HG02571 (cell line): ENCODE measurements around the gene UBE2L3.
"Not testable (repeated sequence)": the region's sequence is repeated elsewhere in the genome, so short reads cannot be mapped to it uniquely, and the experiment has no call there.

Experiments used
- ATAC-seq: cut with Tn5 transposase; IDR thresholded peaks from one replicate; pipeline ENCODE4 v1.9.1; 2021; ENCODE audit warnings: mild to moderate bottlenecking, moderate library complexity; ENCODE audit not compliant: unreplicated experiment

UBE2L3 gene

DNA sequence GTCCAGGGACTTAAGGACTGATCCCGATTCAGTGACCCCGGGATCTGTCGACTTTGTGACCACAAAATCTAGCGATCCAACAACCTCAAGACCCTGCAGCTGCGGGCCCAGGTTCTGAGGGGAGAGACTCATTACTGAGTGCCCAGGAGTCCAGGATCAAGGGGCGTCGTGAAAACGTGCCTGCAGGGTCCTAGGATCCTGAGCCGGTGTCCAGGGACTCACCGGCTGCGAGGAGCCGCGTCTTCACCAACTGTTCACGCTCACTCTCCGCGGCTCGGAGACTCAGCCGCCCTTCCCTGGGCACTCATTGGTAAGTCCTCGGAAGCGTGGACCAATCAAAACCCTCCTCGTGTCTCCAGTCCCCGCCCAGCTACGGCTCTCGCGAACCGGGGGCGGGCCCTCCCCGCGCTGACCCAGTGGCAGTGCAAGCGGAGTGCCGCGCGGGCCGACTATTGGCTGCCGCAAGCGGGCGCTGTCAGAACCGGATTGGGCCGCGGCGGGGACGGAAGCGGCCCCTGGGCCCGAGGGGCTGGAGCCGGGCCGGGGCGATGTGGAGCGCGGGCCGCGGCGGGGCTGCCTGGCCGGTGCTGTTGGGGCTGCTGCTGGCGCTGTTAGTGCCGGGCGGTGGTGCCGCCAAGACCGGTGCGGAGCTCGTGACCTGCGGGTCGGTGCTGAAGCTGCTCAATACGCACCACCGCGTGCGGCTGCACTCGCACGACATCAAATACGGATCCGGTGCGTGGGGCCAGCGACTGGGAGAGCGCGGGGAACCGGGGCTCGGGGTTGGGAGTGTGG is 74.5 kb downstream of the UBE2L3 start, which contains the start of gene SDF2L1:
SDF2L1 (plus strand) TSS at position 514 of the 795 bp plus-strand sequence; CDS start at position 549, 35 bp downstream.
- ATAC-seq: peak; percentile 93

DNA sequence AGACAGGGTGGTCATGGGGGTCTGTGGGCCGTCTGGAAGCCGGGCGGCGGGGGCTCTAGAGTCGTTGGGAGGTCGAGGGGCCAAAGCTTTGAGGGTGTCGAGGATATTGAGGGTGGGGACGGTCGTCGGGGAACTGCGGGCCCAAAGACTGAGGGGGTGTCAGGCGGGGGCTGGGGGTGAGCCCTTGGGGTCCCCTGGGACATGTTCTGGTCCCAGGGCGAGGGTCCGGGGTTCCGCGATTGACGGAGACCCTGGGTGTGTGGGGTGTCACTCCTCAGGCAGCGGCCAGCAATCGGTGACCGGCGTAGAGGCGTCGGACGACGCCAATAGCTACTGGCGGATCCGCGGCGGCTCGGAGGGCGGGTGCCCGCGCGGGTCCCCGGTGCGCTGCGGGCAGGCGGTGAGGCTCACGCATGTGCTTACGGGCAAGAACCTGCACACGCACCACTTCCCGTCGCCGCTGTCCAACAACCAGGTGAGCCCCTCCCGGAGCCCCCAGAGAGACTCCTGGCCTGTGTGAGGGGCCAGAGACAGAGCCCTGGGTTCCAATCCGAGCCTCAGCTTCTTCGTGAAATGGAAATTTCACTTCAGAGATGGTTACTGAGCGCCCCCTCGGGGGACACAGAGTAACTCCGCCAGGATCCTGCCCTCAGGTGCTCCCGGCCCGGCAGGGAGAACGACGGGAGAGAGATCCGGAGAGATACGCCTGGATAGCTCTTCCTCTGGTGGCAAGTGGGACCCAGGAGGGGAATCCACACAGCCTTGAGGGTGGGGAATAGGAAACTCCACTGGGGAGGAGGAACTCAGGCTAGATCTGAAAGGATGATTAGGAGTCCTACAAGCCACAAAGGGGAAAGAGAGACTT is 75.3 kb downstream of the UBE2L3 start:
- no peak for ATAC-seq

DNA sequence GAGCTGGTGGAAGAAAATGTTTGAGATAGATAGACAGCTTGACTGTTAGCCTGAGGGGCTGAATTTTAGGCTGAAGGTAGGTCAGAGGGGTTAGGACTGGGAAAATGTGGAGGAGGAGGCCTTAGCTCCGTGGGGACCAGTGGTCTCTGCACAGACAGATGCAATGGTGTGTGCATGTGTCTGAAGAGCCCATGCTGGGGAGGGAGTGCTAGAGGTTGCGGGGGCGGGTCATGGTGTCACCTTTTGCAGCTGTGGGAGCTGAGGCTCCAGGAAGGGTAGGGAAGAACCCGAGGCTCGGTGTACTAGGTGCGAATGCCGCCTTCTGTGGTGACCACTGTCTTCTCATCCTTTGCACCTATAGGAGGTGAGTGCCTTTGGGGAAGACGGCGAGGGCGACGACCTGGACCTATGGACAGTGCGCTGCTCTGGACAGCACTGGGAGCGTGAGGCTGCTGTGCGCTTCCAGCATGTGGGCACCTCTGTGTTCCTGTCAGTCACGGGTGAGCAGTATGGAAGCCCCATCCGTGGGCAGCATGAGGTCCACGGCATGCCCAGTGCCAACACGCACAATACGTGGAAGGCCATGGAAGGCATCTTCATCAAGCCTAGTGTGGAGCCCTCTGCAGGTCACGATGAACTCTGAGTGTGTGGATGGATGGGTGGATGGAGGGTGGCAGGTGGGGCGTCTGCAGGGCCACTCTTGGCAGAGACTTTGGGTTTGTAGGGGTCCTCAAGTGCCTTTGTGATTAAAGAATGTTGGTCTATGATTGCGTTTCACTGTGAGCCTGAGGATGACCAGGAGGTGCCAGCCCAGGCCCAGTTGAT is 76.2 kb downstream of the UBE2L3 start:
- no peak for ATAC-seq

DNA sequence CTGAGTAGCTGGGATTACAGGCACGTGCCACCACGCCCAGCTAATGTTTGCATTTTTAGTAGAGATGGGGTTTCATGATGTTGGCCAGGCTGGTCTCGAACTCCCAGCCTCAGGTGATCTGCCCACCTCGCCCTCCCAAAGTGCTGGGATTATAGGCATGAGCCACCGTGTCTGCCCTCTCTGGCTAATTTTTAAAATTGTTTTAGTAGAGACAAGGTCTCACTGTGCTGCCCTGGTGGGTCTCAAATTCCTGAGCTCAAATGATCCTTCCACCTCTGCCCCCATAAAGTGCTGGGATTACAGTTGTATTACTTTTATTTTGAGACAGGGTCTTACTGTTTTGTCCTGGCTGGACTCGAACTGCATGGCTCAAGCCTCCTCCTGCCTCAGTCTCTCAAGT is 78.0 kb downstream of the UBE2L3 start:
- not testable (repeated sequence) for ATAC-seq

DNA sequence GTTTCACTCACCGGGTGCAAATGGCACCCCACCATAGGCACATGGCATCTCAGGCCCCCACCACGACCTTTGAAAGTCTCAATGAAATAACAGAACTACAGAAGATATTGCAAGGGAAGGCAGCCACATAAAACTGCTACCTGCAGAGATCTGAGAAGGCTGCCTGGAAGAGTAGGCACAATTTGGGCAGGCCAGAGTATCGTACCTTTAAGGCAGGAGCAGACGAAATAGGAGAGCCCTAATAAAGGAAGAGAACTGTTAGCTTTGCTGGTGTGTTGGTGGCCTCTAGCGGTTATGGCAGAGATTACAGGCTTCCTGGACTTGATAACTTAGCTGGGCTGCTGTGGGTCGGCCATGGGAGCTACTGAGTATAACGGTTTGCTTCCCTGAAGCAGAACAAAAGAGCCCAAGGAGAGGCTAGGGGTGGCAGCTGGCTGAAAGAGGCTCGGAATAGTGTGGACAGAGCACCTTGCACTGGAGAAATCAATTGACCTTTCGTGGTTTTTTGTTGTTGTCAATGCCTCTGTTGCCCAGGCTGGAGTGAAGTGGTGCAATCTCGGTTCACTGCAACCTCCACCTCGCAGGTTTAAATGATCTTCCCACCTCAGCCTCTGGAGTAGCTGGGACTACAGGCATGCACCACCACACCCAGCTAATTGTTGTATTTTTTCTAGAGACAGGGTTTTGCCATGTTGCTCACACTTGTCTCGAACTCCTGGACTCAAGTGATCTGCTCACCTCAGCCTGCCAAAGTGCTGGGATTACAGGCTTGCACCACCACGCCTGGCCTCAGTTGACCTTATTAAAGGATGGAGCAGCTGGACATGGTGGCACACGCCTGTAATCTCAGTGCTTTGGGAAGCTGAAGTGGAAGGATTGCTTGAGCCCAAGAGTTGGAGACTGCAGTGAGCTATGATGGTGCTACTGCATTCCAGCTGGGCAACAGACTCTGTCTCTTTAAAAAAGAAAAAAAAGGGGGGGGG is 79.4 kb downstream of the UBE2L3 start:
- ATAC-seq: no peak

DNA sequence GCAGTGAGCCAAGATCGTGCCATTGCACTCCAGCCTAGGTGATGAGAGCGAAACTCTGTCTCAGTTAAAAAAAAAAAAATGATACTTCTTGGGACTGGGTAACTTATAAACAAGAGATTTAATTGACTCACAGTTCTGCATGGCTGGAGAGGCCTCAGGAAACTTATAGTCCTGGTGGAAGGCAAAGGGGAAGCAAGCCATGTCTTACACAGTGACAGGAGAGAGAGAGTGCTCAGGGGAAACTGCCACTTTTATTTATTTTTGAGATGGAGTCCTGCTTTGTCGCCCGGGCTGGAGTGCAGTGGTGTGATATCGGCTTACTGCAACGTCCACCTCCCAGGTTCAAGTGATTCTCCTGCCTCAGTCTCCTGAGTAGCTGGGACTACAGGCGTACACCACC is 82.8 kb downstream of the UBE2L3 start:
- no peak for ATAC-seq

DNA sequence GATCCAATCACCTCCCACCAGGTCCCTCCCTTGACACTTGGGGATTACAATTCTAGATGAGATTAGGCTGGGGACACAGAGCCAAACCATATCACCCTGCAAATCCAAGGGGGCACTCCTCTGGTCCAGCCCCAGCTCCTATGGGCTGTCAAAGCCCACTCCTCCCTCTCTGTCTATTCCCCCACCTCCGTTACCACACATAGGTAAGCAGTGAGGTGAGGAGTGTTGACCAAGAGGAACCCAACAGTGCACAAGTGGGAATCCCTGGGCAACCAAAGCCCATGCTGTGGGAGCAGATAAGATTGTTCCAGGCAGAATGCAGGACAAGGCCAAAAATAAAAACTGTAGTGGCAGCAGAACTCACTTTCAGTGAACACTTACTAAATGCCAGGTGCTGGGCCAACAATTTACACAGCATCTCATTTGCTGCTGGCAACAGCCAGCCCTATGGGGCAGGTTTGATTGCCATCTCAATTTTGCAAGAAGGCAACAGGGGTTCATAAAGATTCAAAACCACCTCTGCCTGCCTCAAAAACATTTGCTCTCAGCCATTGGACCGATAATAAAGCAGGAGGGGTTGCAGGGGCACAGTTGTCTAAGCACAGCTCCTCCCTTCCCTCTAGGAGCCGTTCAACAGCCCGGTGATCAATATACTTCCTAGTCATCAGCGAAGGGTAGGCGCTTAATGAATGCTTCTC is 83.5 kb downstream of the UBE2L3 start:
- ATAC-seq: no peak

DNA sequence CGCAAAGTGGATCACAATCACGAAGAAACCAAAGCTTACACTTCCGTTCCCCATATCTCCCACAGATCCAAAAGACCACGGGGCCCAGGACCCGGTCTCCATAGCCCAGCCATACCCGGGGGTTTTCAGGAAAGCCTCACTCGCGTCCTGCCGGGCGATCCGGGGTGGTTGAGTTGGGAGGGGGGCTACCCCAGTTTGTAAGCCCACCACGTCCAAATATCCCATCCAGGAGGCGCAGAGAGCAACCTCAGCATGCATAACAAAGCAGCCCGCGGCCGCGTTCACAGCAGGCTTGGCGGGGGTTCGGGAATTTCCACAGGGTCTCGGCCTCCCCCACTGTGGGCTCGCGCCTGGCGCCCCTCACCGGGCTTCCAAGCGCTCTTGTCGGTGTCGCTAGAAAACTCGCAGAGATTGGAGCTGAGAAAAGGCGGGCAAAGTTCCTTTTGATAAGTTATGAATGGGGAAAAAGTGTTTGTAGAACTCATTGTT is 84.1 kb downstream of the UBE2L3 start:
- peak; percentile 23 for ATAC-seq

DNA sequence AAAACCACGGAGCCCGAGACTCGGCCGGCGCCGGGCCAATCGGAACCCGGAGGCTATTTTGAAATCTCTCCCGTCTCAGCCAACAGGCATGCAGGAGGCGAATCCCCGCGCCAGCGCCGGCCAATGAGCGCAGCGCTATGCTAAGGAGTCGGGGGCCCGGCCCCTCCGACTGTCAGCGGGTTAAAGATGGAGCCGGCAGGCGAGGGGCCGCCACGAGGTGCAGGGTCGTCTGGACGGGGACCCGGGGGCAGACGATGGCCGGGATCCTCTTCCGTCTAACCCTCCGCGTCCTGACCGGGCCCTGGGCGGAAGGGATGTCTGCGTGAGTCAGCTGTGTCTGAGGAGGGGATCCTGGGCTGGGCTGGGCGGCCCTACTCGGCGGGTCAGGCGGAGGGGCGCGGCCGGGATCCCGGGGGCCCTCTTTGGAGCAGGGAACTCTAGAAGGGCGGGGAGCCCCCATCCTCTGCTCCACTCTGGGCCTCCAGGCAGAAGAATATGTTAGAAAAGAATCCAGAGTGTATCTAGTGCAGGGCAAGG is 84.6 kb downstream of the UBE2L3 start:
- ATAC-seq: peak; percentile 86

DNA sequence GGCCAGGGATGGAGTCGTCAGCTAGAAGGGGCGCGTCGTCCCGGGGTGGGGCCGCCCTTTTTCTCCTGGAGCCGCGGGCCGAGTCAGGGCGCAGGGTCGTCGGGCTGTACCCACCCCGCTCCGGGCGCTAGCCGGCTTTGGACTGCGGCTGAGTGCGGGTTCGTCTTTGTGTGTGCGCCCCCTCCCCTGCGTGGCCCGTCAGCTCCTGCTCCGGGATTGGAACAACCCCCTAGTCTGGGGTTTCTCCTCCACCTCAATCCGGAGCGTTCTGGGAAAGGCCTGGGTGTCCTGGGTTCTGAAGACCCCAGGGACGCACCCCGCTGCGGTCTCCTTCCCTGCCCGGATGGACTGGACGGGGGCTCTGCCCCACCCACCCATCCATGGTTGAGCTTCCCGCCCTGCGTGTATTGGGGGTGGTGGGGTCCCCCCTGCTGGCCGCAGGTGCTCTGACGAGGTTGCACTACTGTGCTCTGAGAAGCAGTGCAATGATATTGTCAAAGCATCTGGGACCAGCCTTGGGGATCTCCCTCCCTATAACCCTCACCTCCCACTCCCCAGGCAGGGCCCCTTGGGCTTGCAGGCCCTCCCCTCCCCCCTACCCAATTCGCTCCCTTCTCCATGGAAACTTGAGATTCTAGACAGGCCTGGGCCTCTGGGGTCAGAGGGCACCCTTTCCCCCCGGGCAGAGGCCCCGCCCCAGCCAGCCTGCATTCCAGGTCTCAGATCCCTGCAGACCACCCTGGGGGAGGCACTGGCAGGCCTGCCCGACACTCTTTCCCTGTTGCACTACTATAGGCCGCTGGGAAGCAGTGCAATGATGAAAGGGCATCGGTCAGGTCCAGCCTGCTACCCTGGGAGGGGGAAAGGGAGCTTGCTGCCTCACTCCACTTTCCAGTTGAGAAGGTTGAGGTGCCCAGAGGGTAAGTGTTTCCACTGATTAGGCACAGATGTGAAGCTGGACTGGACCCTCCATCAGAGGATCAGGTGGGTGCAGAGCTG is 85.3 kb downstream of the UBE2L3 start:
- ATAC-seq: no peak

DNA sequence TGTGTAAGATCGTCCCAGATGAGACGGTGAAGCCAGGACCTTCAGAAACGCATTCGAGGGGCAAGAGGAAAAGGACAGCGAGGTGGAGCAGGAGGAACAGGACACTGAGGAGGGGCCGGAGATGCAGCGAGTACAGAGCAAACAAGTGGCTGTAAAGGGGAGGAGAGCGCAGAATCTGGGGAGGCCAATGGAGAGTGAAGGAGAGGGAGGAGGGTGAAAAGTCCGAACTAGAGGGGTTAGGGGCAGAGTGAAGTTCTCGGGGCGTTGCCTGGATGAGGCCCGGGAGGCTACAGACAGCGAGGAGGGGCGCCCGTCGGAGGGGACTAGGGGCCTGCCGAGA is 89.5 kb downstream of the UBE2L3 start:
- no peak for ATAC-seq

DNA sequence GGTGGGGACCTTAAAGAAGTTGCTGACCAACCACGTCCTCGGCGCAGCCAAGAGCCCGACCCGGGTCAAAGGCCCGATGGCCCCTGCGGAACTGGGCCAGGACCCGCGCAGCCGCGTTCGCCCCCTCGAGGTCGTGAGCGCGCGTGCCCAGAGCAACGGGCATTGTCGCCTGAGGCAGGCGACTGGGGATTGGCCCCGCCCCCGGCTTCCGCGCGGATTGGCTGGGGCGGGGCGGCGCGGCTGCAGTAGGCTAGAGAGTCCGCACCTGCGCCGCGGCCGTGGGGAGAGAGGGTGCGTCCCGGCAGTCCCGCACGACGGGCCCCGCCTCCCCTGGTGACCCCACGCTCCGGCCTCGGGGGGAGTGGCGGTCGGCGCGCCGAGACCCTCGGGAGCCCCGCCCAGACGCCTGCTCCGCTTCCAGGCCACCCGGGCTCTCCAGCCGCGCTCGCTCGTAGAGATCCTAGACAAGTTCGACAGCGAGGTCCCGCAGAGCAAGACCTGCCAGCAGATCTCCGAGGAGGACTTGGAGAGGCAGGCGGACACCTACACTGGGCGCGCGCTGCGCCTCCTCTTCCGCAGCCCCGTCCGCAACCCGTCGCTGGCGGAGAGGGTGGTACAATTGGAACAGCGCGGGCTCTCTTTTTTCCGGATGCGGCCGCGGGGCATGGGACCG is 90.0 kb downstream of the UBE2L3 start:
- no peak for ATAC-seq

DNA sequence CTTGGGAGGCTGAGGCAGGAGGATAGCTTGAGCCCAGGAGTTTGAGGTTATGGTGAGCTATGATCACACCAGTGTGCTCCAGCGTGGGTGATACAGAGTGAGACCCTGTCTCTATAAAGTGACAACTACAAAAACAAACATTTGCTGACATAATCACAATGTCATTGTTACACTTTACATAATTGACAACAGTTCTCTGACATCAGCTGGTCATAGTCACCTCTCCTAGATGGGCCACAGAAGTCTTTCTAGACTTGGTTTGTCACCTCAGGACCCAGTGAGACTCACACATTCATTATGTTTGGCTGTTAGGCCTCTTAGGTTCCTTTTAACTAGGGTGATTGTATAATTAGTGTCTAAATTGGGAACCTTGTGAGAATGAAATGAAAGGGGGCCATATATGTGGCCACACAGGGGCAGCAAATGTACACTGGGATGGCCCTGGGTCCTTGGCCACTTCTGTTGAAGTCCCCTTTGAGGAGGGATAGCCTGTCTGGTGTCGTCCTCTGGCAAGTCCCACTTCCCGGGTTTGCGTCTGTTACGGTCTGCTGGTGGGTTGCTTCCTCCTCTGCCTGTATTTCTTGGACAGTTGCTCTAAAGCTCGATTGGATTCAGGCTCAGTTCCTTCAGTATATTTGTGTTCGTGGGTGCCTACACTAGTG is 92.5 kb downstream of the UBE2L3 start:
- ATAC-seq: no peak

DNA sequence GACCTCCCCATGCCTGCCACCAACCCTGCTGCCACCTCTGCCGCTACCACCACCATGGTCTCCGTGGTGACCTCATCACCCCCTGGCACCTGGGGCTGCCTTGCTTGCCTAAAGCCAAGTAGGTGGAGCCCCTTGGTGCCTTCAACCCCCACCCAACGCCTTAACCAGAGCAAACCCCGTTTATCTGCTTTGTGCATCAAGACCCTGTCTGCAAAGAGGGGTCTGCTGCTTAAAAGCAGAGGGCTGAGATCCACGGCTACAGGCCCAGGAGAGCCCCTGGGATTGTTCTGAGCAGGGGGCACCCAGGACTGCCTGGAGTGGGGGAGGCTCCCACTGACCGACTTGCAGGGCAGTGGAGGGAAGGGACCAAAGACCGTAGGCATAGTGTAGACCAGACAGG is 93.4 kb downstream of the UBE2L3 start:
- no peak for ATAC-seq

DNA sequence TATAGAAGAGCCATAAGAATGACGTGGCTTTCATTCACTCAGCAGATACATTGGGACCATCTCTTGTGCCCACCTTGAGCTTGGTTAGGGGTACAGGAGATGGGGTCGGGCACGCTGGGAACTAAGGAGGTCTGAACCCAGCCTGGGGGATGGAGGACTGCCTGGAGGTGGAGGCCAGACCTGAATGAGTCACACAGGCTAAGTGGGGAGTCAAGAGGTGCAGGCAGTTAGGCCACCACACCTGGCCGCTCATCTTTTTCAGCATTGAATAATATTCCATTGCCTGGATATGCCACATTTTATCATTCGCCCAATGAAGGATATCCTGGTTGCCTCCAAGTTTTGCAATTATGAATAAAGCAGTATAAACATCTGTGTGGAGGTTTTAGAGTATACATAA is 94.5 kb downstream of the UBE2L3 start:
- no peak for ATAC-seq

DNA sequence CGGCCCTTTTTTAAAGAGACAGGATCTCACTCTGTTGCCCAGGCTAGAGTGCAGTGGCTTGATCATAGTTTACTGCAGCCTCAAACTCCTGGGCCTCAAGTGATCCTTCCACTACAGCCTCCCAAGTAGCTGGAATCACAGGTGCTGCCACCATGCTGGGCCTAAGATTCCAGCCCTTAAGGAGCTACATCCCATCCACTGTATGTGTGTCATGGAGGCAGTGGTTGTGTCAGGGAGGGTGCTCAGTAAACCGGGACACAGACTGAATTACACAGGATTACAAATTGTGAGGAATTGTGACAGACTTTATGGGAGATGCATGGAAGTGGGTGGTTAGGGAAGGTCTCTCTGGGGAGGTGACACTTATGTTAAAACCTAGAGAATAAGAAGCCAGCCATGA is 96.2 kb downstream of the UBE2L3 start:
- no peak for ATAC-seq
